Lower lobe of right lung (tissue), 2 donors: ENCODE measurements around the gene CHD1L. TPM values are rescaled to one million over a fixed set of nuclear protein-coding genes. Genes with fewer than 3 reads are reported as not detected.
"Not testable (repeated sequence)": the region's sequence is repeated elsewhere in the genome, so short reads cannot be mapped to it uniquely, and the experiment has no call there.

Experiments used
- ATAC-seq, 2 donors: fragments of 200-7000 bp; cut with Tn5 transposase; one replicate each; pipeline ENCODE4 v1.9.1; 2020 to 2022; ENCODE audit warnings: mild to moderate bottlenecking in 2 of 2, moderate library complexity in 2 of 2
- DNase-seq: peaks from one replicate; pipeline ENCODE4 v3.0.0-alpha.2; 2020
- H3K27ac ChIP-seq: fragments of 200-600 bp; one replicate; pipeline ENCODE4 v1.8.0; 2022
- H3K27me3 ChIP-seq: fragments of 200-600 bp; one replicate; pipeline ENCODE4 v1.8.0; 2022; ENCODE audit warnings: low read depth
- H3K36me3 ChIP-seq: fragments of 200-600 bp; one replicate; pipeline ENCODE4 v1.8.0; 2022; ENCODE audit warnings: mild to moderate bottlenecking
- H3K4me1 ChIP-seq: fragments of 200-600 bp; one replicate; pipeline ENCODE4 v1.8.0; 2022
- H3K4me3 ChIP-seq: fragments of 200-600 bp; one replicate; pipeline ENCODE4 v1.8.0; 2022; ENCODE audit warnings: mild to moderate bottlenecking
- H3K9me3 ChIP-seq: fragments of 200-600 bp; one replicate; pipeline ENCODE4 v1.8.0; 2022
- CTCF ChIP-seq: fragments of 200-600 bp; IDR thresholded peaks from one replicate; pipeline ENCODE4 v1.8.0; 2022; ENCODE audit warnings: antibody characterized with exemption, mild to moderate bottlenecking
- intact Hi-C: fragments of 100-400 bp; cut with DNase I; formaldehyde crosslinking; loops from one replicate; pipeline ENCODE4 v1.11.0; 2022
- total RNA-seq: library from RNA; stranded (reverse); fragmentation: NEBNext Ultra II Directional; extraction: Animal tissue kit (Norgen Biotek cat#: 25700); gene quantifications from one replicate; pipeline ENCODE4 v1.2.1, GENCODE V29; 2021
- donor health status: DM: no; HTN: yes; CAD: no; lungs with severe emphysema.

Gene CHD1L
- total RNA-seq, 1 donor from 2014 or later: 34.1 TPM

GRCh38 chr1:147235822-147236221, 6.7 kb upstream of the CHD1L start:
- Histone ChIP-seq H3K36me3 (no peaks in the 10 kb centered on the region), H3K27me3 (no peaks in the 10 kb centered on the region), H3K9me3 (no peaks in the 10 kb centered on the region), H3K4me1 (peaks cover 20% of the 10 kb centered on the region), H3K27ac (no peak overlapping the region), H3K4me3 (no peak overlapping the region)
- TF ChIP-seq CTCF: no peak
- intact Hi-C loops: no loop called here
- ATAC-seq (no peak), DNase-seq (no peak)

- ATAC-seq (no peak), DNase-seq (no peak)
- TF ChIP-seq CTCF: no peak
- intact Hi-C loops: no loop called here
- peak overlapping the region; percentile 40 for H3K27ac ChIP-seq
- H3K4me1 ChIP-seq: peaks cover 23% of the 10 kb centered on the region
- no peaks in the 10 kb centered on the region for H3K9me3 ChIP-seq
- H3K4me3 ChIP-seq: no peak overlapping the region
- H3K36me3 ChIP-seq: no peaks in the 10 kb centered on the region
- no peaks in the 10 kb centered on the region for H3K27me3 ChIP-seq
Measured at GRCh38 chr1:147236448-147236847, 6.0 kb upstream of the CHD1L start.

- Histone ChIP-seq H3K27me3 (no peaks in the 10 kb centered on the region), H3K4me1 (peaks cover 31% of the 10 kb centered on the region), H3K27ac (peak overlapping the region; percentile 40), H3K9me3 (no peaks in the 10 kb centered on the region), H3K4me3 (no peak overlapping the region), H3K36me3 (no peaks in the 10 kb centered on the region)
- no peak for DNase-seq
- peak in 1 of 2 donors; percentile 23 for ATAC-seq
- TF ChIP-seq CTCF: no peak
- intact Hi-C loops: no loop called here
Measured at GRCh38 chr1:147236959-147237791, 5.3 kb upstream of the CHD1L start.

GRCh38 chr1:147238053-147238902, 4.2 kb upstream of the CHD1L start:
- no peak for DNase-seq
- no peaks in the 10 kb centered on the region for H3K36me3 ChIP-seq
- H3K9me3 ChIP-seq: no peaks in the 10 kb centered on the region
- intact Hi-C loops: no loop called here
- no peak for TF ChIP-seq CTCF
- peak overlapping the region; percentile 54 for H3K27ac ChIP-seq
- H3K4me3 ChIP-seq: no peak overlapping the region
- peak in 1 of 2 donors; percentile 34 for ATAC-seq
- H3K27me3 ChIP-seq: no peaks in the 10 kb centered on the region
- peaks cover 32% of the 10 kb centered on the region for H3K4me1 ChIP-seq

GRCh38 chr1:147238925-147239820, 3.3 kb upstream of the CHD1L start:
- peak overlapping the region; percentile 54 for H3K27ac ChIP-seq
- no peaks in the 10 kb centered on the region for H3K36me3 ChIP-seq
- no peak for TF ChIP-seq CTCF
- ATAC-seq (no peak), DNase-seq (no peak)
- no peaks in the 10 kb centered on the region for H3K9me3 ChIP-seq
- H3K4me1 ChIP-seq: peaks cover 37% of the 10 kb centered on the region
- intact Hi-C loops: no loop called here
- no peaks in the 10 kb centered on the region for H3K27me3 ChIP-seq
- no peak overlapping the region for H3K4me3 ChIP-seq

GRCh38 chr1:147240131-147240721, 2.3 kb upstream of the CHD1L start:
- not testable (repeated sequence) for H3K27ac ChIP-seq, DNase-seq, H3K9me3 ChIP-seq, ATAC-seq, H3K36me3 ChIP-seq, H3K27me3 ChIP-seq, H3K4me3 ChIP-seq
- intact Hi-C loops: loop anchor here (10.0 kb wide), 1 partner anchor 65 kb away; the partner anchor contains the start of gene PRKAB2
- H3K4me1 ChIP-seq: peaks cover 46% of the 10 kb centered on the region
